Neuron (in vitro differentiated cells): ENCODE results near the gene SP6.

Experiments
- H2AFZ ChIP-seq: one replicate; pipeline ENCODE4 v1.6.1; 2013; ENCODE audit warnings: low read depth, mild to moderate bottlenecking, inconsistent platforms, low read length, moderate library complexity
- H3K27me3 ChIP-seq: one replicate; pipeline ENCODE4 v1.6.1; 2013; ENCODE audit warnings: low read length; ENCODE audit not compliant: insufficient read depth
- H3K36me3 ChIP-seq: one replicate; pipeline ENCODE4 v1.6.1; 2013; ENCODE audit warnings: low read length; ENCODE audit not compliant: insufficient read depth
- H3K4me1 ChIP-seq: one replicate; pipeline ENCODE4 v1.6.1; 2013; ENCODE audit warnings: low read length; ENCODE audit not compliant: insufficient read depth
- H3K4me3 ChIP-seq: 2 replicates; pipeline ENCODE4 v1.5.1; 2013; ENCODE audit warnings: mild to moderate bottlenecking, low read length, moderate library complexity
- H3K9me3 ChIP-seq: one replicate; pipeline ENCODE4 v1.6.1; 2013; ENCODE audit warnings: low read length

Gene SP6

DNA sequence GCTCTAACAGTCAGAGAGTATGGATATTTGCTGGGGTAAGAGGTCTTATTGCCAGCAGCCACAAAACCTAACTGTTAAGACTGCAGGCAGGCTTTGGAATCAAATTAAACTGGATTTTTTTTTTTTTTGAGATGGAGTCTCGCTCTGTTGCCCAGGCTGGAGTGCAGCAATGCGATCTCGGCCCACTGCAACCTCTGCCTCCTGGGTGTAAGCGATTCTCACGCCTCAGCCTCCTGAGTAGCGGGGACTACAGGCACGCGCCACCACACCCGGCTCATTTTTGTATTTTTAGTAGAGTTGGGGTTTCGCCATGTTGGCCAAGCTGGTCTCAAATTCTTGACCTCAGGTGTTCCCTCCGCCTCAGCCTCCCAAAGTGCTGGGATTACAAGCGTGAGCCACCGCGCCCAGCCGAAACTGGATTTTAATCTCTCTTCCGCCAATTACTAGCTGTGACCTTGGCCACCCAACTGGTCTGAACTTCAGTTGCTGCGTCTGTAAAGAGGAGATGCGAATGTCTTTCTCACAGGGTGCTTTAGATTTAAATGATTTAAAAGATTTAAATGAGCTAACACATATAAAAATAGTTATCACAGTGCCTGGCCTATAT is 20.5 kb downstream of the SP6 start:
- Histone ChIP-seq H3K4me1 (peaks cover 14% of the 10 kb centered on the region), H3K36me3 (peaks cover 22% of the 10 kb centered on the region), H3K9me3 (no peaks in the 10 kb centered on the region), H3K27me3 (no peaks in the 10 kb centered on the region), H2AFZ (no peak overlapping the region), H3K4me3 (peak overlapping the region; percentile 80)

DNA sequence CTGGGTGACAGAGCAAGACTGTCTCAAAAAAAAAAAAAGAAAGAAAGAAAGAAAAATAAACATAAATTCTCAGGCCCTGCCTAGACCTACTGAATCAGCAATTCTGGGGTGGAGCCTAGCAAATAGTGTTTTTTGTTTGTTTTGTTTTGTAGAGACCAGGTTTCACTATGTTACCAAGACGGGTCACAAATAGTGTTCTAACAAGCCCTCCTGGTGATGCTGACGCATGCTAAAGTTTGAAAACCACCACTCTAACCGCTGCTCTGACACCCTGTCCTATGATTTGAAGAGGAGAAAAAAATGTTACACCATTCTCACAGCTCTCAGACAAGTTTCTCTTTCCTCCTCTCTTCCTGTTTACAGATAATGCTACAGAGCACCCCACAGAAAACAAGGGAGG is 21.1 kb downstream of the SP6 start:
- Histone ChIP-seq H3K36me3 (peaks cover 26% of the 10 kb centered on the region), H3K4me3 (no peak overlapping the region), H3K27me3 (no peaks in the 10 kb centered on the region), H3K9me3 (no peaks in the 10 kb centered on the region), H3K4me1 (peaks cover 14% of the 10 kb centered on the region), H2AFZ (no peak overlapping the region)

DNA sequence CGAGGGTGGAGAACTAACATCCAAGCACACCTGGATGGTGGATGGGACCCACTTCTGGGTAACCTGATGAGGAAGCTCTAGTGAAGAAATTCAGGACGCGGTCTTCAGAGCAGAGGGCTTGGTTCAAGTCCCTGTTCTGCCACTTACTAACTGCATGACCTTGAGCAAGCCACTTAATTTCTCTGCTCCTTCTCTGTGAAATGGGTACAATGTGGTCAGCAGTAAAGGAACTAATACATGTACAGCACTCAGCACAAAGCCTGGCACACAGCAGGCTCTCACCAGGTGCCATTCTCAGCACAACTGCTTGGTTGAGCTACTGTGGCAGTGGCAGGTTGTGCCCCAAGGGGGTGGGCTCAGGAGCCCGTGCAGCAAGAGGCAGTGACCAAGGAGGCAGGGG is 27.4 kb downstream of the SP6 start:
- H3K4me1 ChIP-seq = peaks cover 15% of the 10 kb centered on the region
- no peak overlapping the region for H2AFZ ChIP-seq
- H3K36me3 ChIP-seq = peaks cover 39% of the 10 kb centered on the region
- no peak overlapping the region for H3K4me3 ChIP-seq
- no peaks in the 10 kb centered on the region for H3K9me3 ChIP-seq
- H3K27me3 ChIP-seq = no peaks in the 10 kb centered on the region

DNA sequence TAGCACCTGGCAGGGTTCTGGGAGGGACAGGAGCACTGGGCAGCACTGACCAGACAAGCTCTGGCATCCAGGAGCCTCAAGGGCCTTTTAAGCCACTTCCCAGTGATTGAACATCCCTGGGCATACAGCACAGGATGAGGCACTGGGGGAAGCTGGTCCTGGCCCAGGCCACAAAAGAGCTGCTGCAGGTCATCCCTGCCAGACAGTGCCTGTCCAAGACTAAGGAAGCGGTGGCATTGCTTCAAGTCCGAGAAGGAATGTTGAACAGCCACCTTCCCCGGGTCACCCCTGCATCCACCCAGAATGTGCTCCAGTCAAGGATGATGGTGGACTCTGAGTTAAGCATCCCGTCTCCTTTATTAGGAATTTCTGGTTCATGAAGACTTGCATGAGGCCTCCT is 28.2 kb downstream of the SP6 start:
- Histone ChIP-seq H3K4me1 (peaks cover 15% of the 10 kb centered on the region), H2AFZ (no peak overlapping the region), H3K9me3 (no peaks in the 10 kb centered on the region), H3K4me3 (no peak overlapping the region), H3K27me3 (no peaks in the 10 kb centered on the region), H3K36me3 (peaks cover 35% of the 10 kb centered on the region)

DNA sequence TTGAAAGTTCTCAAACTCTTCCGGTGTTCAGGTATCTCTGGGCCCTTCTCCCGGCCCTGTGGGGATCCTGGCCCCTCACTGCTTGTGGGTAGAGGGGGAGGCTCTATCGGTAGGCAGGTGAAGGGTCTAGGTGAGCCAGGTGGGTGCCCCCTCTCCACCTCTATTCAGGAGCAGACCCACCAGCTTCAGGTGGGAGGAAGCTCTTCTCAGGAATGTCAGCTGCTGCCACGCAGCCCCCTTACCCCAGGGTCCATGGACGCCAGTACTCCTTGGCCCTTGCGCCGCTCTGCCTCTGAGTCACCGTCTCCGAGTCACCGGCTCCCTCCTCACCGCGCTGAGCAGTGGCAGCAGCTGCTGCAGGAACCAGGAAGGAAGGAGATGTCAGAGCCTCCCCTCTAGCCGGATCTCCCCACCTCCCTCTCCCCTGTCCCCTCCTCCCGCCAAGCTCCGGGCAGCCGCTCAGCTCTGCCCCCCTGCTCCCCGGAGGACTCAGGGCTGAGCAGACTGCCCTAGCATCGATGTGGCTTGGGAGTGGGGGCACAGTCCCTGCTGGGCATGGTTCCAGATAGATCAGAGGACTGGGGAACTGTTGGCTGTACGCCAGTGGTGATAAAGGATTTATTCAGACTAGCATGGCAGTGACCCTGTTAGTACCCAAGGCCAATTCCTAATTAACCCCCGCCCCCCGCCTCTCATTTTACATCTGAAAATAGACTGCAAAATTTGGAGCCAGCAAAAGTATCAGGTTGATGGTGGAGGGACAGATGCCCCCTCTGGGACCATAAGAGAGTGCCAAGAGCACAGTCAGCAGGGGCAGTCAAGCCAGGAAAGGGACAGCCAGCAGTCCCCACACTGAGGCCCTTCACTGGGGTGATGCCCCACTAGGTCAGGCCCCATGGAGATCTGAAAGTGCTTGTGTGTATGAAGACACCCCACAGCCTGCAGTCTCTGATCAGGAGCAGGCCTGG is 29.3 kb downstream of the SP6 start, which contains the start of gene OSBPL7:
TSS of gene OSBPL7 (minus strand) at position 371 of the 968 bp plus-strand sequence. CDS start 1,516 bp downstream, outside the sequence.
- peaks cover 34% of the 10 kb centered on the region for H3K36me3 ChIP-seq
- H3K4me1 ChIP-seq = peaks cover 15% of the 10 kb centered on the region
- H3K4me3 ChIP-seq = peak within 1 kb of the TSS; percentile 77
- no peaks in the 10 kb centered on the region for H3K27me3 ChIP-seq
- H2AFZ ChIP-seq = peak within 1 kb of the TSS; percentile 38
- no peaks in the 10 kb centered on the region for H3K9me3 ChIP-seq

DNA sequence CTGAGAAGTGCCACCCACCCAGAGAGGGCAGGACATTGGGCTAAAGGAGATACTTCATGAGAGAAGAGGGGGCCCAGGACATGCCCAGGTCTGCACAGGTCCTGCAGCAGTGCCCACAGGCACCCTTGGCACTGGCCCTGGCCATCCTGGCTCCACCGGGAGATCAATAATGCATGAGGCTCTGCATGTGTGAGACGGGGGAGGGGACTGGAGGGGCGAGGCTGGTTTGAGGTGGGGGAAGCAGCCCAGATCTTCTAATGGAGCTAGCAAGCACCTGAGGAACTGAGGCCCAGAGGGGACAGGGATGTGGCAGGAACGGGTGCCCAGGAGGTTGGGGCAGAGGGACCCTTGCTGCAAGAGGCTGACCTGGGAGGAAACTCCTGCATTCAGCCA is 29.9 kb downstream of the SP6 start:
- peaks cover 15% of the 10 kb centered on the region for H3K4me1 ChIP-seq
- peak overlapping the region; percentile 77 for H3K4me3 ChIP-seq
- H3K27me3 ChIP-seq = no peaks in the 10 kb centered on the region

DNA sequence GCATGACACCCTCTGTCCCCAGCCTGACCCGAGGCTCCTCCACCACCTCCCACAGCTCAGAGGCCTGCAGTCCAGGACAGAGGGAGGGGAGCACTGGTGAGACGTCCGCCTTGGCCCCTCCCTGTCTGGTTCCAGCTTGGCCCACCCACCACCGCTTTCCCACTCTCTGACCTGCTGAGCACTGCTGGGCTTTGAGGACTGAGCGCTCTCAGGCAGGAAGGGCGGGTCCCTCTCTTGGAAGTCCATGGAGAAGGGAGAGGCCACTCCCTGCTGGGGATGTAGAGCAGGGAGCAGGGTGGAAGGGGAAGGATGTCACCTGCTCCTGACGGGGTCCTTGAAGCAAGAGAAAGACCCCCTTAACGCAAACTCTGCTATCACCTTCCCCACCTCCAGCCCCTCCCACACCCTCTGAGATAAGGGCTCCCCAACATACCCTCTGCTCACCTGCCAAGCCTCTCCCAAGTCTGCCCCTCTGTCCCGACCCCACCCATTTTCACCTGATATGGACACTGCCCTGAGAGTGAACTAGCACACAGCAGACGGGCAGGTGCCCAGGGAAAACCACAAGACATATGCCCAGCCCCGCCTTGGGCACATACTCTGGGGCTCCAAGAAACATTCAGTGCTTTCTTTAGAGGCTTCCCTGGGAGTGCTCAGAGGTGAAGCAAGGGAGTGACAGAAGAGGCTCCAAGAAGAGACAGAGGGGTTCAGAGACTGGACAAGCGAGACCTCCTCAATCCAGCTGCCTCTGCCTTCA is 30.8 kb downstream of the SP6 start:
- no peaks in the 10 kb centered on the region for H3K9me3 ChIP-seq
- no peaks in the 10 kb centered on the region for H3K27me3 ChIP-seq
- no peak overlapping the region for H2AFZ ChIP-seq
- H3K4me3 ChIP-seq = peak overlapping the region; percentile 77
- H3K4me1 ChIP-seq = peaks cover 15% of the 10 kb centered on the region
- peaks cover 30% of the 10 kb centered on the region for H3K36me3 ChIP-seq

More for the DNA sequence above, 29.9 kb downstream of the SP6 start:
- H3K36me3 ChIP-seq = peaks cover 29% of the 10 kb centered on the region
- H3K9me3 ChIP-seq = no peaks in the 10 kb centered on the region
- H2AFZ ChIP-seq = peak overlapping the region; percentile 38

DNA sequence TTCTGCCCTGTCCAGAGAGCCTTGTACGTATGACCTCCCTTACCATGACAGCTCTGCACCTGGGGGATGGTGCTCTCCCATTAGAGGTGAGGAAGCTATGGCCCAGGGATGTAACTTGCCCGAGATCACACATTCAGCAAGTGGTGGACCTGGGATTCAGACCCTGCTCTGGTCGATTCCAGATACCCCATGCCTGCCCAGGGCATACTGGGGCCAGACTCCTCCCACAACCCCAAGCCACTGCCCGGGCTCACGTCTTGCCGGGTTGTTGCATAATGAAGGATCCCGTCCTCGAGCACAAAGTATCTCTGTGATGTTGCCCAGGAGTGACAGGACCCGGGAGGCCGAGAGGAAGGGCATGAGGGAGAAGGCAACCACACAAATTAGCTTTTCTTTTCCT is 31.5 kb downstream of the SP6 start:
- Histone ChIP-seq H3K9me3 (no peaks in the 10 kb centered on the region), H3K36me3 (peaks cover 32% of the 10 kb centered on the region), H3K27me3 (no peaks in the 10 kb centered on the region), H3K4me3 (no peak overlapping the region), H3K4me1 (peaks cover 15% of the 10 kb centered on the region), H2AFZ (no peak overlapping the region)

DNA sequence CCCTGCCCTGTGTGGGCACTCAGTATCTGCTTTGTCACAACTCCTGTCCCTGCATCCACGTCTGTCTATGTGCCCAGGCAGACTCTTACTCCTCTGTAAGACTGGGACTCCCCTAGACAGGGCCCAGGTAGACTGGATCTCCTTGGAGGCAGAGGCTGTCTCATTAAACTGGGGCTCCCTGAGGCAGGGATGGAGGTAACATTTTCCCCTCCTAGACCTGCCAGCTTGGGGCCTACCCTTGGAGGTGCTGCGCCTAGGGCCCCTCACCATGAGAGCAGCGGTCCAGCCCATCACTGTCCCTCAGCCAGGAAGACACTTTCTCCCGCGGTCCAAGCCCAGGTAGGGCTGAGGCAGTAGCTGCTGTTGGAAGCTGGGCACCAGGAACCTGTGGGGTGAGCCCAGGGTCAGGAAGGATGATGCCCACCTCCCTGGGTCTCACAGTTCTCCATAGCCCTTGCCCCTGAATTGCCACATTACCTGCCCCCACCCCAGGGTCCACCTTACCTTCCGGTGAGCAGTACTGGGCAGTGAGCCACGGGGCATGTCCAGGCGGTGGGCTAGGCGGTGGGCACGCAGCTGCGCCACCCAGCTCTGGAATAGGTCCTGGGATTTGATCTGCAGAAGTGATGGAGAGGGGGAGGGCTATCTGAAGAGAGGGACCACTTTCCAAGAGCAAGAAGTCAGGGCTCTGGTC is 32.8 kb downstream of the SP6 start:
- H3K9me3 ChIP-seq = no peaks in the 10 kb centered on the region
- peaks cover 15% of the 10 kb centered on the region for H3K4me1 ChIP-seq
- peaks cover 19% of the 10 kb centered on the region for H3K36me3 ChIP-seq
- H2AFZ ChIP-seq = no peak overlapping the region
- no peaks in the 10 kb centered on the region for H3K27me3 ChIP-seq
- no peak overlapping the region for H3K4me3 ChIP-seq

DNA sequence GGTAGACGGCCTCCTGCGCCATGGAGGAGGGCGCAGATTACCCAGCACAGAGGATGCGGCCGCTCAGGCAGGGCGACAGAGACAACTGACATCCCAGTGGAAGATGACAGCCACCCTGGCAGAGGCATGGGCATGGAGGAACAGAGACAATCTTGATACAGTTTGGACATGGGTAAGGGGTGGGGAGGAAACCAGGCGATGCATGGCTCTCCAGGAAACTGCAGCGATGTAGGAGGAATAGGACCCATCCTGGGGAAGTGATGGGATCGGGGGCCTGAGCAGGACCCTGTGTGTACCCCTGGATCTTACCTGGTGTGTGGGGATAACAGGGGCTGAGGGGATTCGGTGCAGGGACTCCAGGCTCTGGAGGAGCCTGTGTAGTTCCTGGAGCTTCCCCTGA is 34.0 kb downstream of the SP6 start:
- no peak overlapping the region for H3K4me3 ChIP-seq
- H3K9me3 ChIP-seq = no peaks in the 10 kb centered on the region
- peaks cover 12% of the 10 kb centered on the region for H3K4me1 ChIP-seq
- no peaks in the 10 kb centered on the region for H3K27me3 ChIP-seq
- no peak overlapping the region for H2AFZ ChIP-seq
- peaks cover 16% of the 10 kb centered on the region for H3K36me3 ChIP-seq

DNA sequence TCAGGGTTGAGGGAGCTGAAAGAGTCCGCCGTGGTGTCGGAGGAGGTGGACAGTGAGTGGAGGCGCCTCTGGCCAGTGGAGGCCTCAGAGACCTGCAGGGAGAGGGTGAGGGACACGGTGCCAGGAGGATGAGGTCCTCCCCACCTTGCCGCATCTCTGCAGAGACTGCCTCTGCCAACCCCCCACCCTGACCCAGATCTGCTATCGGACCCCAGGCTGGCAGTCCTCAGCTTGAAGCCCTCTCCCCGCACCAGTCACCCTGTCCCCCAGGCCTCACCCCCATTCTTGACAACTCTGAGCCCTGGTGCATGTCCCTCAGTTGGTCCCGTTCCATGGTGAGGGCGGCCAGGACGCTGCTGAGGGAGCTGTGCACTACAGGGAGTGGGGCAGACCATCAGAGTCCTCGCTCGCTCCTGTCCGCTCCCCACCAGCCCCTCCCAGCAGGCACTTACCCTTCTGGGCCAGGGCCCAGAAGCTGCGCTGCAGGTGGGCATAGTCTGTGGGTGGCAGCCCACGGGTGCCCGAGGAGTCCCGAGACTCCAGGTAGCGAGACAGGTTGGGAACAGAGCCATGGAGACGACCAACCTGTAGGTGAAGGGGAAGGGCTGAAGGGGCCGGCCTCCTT is 34.7 kb downstream of the SP6 start:
- peaks cover 8% of the 10 kb centered on the region for H3K4me1 ChIP-seq
- H3K4me3 ChIP-seq = no peak overlapping the region
- H2AFZ ChIP-seq = no peak overlapping the region
- no peaks in the 10 kb centered on the region for H3K27me3 ChIP-seq
- H3K36me3 ChIP-seq = peaks cover 16% of the 10 kb centered on the region
- no peaks in the 10 kb centered on the region for H3K9me3 ChIP-seq
